OCI-LY1 (cell line): ENCODE data around the gene TDRD10.
A peak's percentile ranks its signal among the peaks of the same experiment; 100 is the strongest.

Experiments
- H2AFZ ChIP-seq: fragments of 200-600 bp; sonication (generic), shearing (Covaris generic); 2 replicates; pipeline ENCODE4 v1.6.0; 2014; ENCODE audit warnings: antibody characterized with exemption, mild to moderate bottlenecking, low read length
- H3F3A ChIP-seq: fragments of 200-600 bp; sonication (generic), shearing (Covaris generic); 2 replicates; pipeline ENCODE4 v1.6.0; 2014; ENCODE audit warnings: mild to moderate bottlenecking, antibody characterized with exemption, low read length, moderate library complexity; ENCODE audit not compliant: insufficient read depth
- H3K27ac ChIP-seq: fragments of 200-600 bp; sonication (generic); 2 replicates; pipeline ENCODE4 v1.5.1; 2014; ENCODE audit warnings: low read length, mixed run types, mild to moderate bottlenecking, low read depth; ENCODE audit not compliant: poor library complexity, severe bottlenecking
- H3K27me3 ChIP-seq: fragments of 200-600 bp; sonication (generic); 2 replicates; pipeline ENCODE4 v1.6.0; 2014; ENCODE audit warnings: antibody characterized with exemption, mild to moderate bottlenecking, low read length, moderate library complexity; ENCODE audit not compliant: insufficient read depth
- H3K36me3 ChIP-seq: fragments of 200-600 bp; sonication (generic); 2 replicates; pipeline ENCODE4 v1.6.1; 2014; ENCODE audit warnings: mild to moderate bottlenecking, antibody characterized with exemption, low read length, moderate library complexity, mixed read lengths; ENCODE audit not compliant: insufficient read depth
- H3K4me1 ChIP-seq: fragments of 200-600 bp; sonication (generic); 2 replicates; pipeline ENCODE4 v1.5.1; 2014; ENCODE audit warnings: mild to moderate bottlenecking, low read length, moderate library complexity; ENCODE audit not compliant: insufficient read depth, severe bottlenecking
- H3K4me2 ChIP-seq: fragments of 200-600 bp; sonication (generic), shearing (Covaris generic); 2 replicates; pipeline ENCODE4 v1.6.1; 2014; ENCODE audit warnings: low read length
- H3K4me3 ChIP-seq: fragments of 200-600 bp; sonication (generic); 2 replicates; pipeline ENCODE4 v1.5.1; 2014; ENCODE audit warnings: low read length, low read depth, mild to moderate bottlenecking, mixed read lengths; ENCODE audit not compliant: poor library complexity, severe bottlenecking
- H3K79me2 ChIP-seq: fragments of 200-600 bp; shearing (Covaris generic); 2 replicates; pipeline ENCODE4 v1.6.1; 2016; ENCODE audit warnings: mixed run types, low read length, mixed read lengths; ENCODE audit not compliant: insufficient read depth
- H3K9ac ChIP-seq: fragments of 200-600 bp; sonication (generic), shearing (Covaris generic); 2 replicates; pipeline ENCODE4 v1.6.1; 2014; ENCODE audit warnings: mild to moderate bottlenecking, low read length, mixed read lengths
- H3K9me2 ChIP-seq: fragments of 200-600 bp; sonication (generic), shearing (Covaris generic); 2 replicates; pipeline ENCODE4 v1.6.1; 2014; ENCODE audit warnings: low read depth, mild to moderate bottlenecking, low read length, mixed read lengths
- H3K9me3 ChIP-seq: fragments of 200-600 bp; shearing (Covaris generic); 2 replicates; pipeline ENCODE4 v1.6.1; 2014; ENCODE audit warnings: low read length, mixed read lengths
- H4K20me1 ChIP-seq: fragments of 200-600 bp; sonication (generic), shearing (Covaris generic); 2 replicates; pipeline ENCODE4 v1.6.0; 2016; ENCODE audit warnings: mild to moderate bottlenecking, low read length; ENCODE audit not compliant: insufficient read depth
- EZH2 ChIP-seq: fragments of 200-600 bp; sonication (generic), shearing (Covaris generic); IDR thresholded peaks from 2 replicates; pipeline ENCODE4 v1.8.0; 2017; ENCODE audit warnings: borderline replicate concordance, mixed run types, mild to moderate bottlenecking, antibody characterized with exemption, low read length, moderate library complexity, mixed read lengths
- TF ChIP-seq, protein P1 (sequence below): fragments of 200-600 bp; sonication (generic), shearing (Covaris generic); IDR thresholded peaks from 2 replicates; pipeline ENCODE4 v1.5.1; 2017; ENCODE audit warnings: mild to moderate bottlenecking, antibody characterized with exemption, low read length, moderate library complexity, mixed read lengths

The TDRD10 gene

DNA sequence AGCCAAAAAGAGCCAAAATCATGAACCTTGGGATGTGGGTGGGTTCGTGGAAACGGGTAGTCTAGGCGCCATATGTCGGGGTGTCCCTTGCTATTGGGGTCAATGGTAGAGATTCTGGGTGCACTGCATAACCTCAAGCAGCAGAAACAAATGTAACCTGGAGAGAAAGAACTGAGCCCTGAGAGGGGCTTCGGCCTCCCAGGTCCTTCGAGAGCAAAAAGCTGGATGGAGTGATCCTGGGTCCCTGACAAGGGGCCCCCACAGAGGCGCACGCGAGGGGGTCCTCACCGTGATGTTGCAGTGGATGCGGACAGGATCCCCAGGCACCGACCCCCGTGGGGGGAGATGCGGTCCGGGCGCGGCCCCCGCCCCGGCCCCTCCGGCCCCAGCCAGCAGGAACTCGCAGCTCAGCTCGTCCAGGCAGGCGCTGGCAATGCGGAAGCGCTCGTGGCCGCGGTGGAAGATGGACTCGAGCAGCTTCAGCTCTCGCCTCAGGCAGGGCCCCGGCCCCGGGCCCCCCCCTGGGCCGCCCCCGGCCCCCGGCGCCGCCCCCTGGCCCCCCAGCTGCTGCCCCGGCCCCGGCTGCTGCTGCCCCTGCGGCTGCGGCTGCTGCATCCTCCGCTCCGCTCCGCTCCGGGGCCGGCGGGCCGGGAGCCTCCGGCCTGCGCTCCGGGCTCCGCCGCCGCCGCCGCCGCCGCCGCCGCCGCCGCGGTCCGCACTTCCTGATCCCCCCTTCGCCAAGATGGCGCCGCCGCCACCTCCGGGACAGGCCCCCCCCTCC is 56.1 kb downstream of the TDRD10 start, which contains the start of gene UBE2Q1:
Gene UBE2Q1 (minus strand): TSS at position 724 of the 781 bp plus-strand sequence. CDS start 109 bp downstream, at position 615.
- Histone ChIP-seq H3K9me3 (no peaks in the 10 kb centered on the region), H3K4me2 (peak within 1 kb of the TSS; percentile 93), H2AFZ (peak within 1 kb of the TSS; percentile 68; the same call in 1 of the 2 replicates), H3K9me2 (no peaks in the 10 kb centered on the region), H3K27ac (peak within 1 kb of the TSS; percentile 43), H3K27me3 (no peaks in the 10 kb centered on the region), H3K36me3 (peaks cover 26% of the 10 kb centered on the region), H3K4me3 (peak within 1 kb of the TSS; percentile 82), H3K9ac (peak within 1 kb of the TSS; percentile 89), H3F3A (no peaks in the 10 kb centered on the region), H3K79me2 (peaks cover 18% of the 10 kb centered on the region), H4K20me1 (no peaks in the 10 kb centered on the region), H3K4me1 (peaks cover 25% of the 10 kb centered on the region)
- no peak for TF ChIP-seq EZH2
- TF ChIP-seq, protein P1, sequence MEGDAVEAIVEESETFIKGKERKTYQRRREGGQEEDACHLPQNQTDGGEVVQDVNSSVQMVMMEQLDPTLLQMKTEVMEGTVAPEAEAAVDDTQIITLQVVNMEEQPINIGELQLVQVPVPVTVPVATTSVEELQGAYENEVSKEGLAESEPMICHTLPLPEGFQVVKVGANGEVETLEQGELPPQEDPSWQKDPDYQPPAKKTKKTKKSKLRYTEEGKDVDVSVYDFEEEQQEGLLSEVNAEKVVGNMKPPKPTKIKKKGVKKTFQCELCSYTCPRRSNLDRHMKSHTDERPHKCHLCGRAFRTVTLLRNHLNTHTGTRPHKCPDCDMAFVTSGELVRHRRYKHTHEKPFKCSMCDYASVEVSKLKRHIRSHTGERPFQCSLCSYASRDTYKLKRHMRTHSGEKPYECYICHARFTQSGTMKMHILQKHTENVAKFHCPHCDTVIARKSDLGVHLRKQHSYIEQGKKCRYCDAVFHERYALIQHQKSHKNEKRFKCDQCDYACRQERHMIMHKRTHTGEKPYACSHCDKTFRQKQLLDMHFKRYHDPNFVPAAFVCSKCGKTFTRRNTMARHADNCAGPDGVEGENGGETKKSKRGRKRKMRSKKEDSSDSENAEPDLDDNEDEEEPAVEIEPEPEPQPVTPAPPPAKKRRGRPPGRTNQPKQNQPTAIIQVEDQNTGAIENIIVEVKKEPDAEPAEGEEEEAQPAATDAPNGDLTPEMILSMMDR = no peak

DNA sequence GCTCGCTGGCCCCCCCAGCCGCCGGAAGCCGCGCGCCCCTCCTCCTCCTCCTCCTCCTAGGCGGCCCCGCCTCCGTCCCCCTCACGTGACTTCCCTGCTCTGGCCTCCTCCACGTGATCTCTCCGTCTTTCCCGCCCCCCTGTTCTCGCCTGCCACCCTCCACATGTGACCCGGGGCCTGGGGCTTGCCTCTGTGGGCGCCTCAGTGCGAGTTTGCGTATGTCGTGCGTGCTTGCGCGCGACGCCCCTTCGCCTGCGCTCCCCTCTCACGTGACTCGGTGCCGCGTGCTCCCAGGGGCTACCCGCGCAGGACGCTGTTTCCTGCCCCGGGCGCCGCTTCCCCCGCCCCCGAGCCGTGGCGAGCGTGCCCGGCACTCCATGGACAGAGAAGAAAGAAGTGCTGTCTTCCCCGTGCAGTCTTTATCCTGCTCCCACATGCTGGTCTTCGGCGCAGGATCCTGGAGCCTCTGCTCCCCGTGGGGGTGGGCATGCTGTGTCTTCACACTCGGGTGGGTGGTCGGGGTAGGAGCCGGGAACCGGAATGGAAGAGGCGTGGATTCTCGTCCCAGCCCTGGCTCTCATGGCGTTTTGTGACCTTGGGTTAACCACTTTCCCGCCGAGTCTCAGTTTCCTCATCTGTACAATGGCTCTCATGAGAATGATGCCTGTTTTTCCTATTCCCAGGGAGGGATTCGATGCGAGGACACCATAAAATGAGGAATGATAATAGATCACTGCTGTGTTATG is 56.9 kb downstream of the TDRD10 start:
- Histone ChIP-seq H3F3A (no peaks in the 10 kb centered on the region), H3K4me2 (peak overlapping the region; percentile 93), H4K20me1 (no peaks in the 10 kb centered on the region), H3K36me3 (peaks cover 19% of the 10 kb centered on the region), H3K27ac (peak overlapping the region; percentile 43), H3K4me3 (peak overlapping the region; percentile 82), H3K79me2 (peaks cover 18% of the 10 kb centered on the region), H3K9me2 (no peaks in the 10 kb centered on the region), H3K27me3 (no peaks in the 10 kb centered on the region), H3K4me1 (peaks cover 25% of the 10 kb centered on the region), H3K9ac (peak overlapping the region; percentile 89), H2AFZ (peak overlapping the region; percentile 68; the same call in 1 of the 2 replicates), H3K9me3 (no peaks in the 10 kb centered on the region)
- TF ChIP-seq, protein P1 = no peak

DNA sequence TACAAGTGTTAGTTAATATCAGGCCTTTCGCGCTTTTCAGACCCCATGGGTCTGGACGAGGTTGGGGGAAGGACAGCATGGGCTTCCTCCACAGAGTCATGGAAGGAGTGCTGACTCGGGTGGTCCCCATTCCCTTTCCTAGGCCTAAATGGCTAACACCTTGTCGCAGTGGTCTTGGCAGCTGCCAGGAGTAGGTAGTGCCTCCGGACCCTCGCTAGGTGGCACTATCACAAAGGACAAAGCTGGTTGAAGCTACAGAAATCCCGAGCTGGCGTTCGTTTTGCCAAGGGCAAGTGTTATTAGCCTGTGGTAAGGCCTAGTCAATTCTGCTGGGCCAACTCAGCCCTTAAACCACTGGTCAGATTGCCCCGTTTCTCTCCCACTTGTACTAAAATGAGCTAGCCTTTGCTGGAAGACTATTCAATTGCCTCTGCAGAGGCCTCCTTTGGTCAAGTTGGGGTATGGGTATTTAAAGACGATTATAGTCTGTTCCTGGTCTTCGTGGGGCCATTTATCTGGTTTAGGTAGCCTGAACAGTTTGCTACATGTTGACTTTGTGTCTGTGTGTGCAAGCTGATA is 57.5 kb downstream of the TDRD10 start:
- H4K20me1 ChIP-seq = no peaks in the 10 kb centered on the region
- no peaks in the 10 kb centered on the region for H3K27me3 ChIP-seq
- no peak for TF ChIP-seq EZH2
- TF ChIP-seq, protein P1 = peak; percentile 96
- H3K9me3 ChIP-seq = no peaks in the 10 kb centered on the region
- peaks cover 25% of the 10 kb centered on the region for H3K4me1 ChIP-seq
- H3K27ac ChIP-seq = peak overlapping the region; percentile 43
- peak overlapping the region; percentile 82 for H3K4me3 ChIP-seq
- H3K9ac ChIP-seq = peak overlapping the region; percentile 89
- peaks cover 12% of the 10 kb centered on the region for H3K36me3 ChIP-seq
- H2AFZ ChIP-seq = peak overlapping the region; percentile 68; the same call in 1 of the 2 replicates
- H3F3A ChIP-seq = no peaks in the 10 kb centered on the region
- H3K9me2 ChIP-seq = no peaks in the 10 kb centered on the region
- peaks cover 18% of the 10 kb centered on the region for H3K79me2 ChIP-seq
- peak overlapping the region; percentile 93 for H3K4me2 ChIP-seq
